ENCODE measurements around the gene PRKG1.

PRKG1 gene

DNA sequence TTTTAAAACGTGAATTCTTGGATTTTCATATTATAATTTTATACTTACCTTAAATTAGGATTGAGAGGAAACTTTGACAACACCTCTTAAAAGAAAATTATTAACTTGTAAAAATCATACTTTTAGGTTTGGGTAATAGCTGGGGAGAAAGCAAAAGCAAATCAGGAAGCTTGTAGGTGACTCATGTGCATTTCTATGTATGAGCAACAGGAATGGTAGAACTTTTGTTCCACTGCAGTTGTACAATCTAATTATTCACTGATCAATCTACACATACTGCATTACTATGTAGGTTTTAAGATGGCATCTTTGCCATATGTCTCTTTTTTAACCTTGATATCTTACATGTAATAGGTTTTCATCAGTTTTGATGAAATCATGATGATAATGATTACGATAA, 223.2 kb downstream of the PRKG1 start:
- H3K79me2 ChIP-seq (ENCODE audit: insufficient read depth, low read length): no peaks in the 10 kb centered on the region
- no peak overlapping the region for H3K9ac ChIP-seq (ENCODE audit: low read length)
- TF ChIP-seq EZH2phosphoT487 (conservative IDR thresholded peaks at IDR 0.05; ENCODE audit: low read length): no peak
- TF ChIP-seq, protein P1, sequence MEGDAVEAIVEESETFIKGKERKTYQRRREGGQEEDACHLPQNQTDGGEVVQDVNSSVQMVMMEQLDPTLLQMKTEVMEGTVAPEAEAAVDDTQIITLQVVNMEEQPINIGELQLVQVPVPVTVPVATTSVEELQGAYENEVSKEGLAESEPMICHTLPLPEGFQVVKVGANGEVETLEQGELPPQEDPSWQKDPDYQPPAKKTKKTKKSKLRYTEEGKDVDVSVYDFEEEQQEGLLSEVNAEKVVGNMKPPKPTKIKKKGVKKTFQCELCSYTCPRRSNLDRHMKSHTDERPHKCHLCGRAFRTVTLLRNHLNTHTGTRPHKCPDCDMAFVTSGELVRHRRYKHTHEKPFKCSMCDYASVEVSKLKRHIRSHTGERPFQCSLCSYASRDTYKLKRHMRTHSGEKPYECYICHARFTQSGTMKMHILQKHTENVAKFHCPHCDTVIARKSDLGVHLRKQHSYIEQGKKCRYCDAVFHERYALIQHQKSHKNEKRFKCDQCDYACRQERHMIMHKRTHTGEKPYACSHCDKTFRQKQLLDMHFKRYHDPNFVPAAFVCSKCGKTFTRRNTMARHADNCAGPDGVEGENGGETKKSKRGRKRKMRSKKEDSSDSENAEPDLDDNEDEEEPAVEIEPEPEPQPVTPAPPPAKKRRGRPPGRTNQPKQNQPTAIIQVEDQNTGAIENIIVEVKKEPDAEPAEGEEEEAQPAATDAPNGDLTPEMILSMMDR (IDR thresholded peaks at IDR 0.05; ENCODE audit: insufficient read depth, low read length, poor library complexity, severe bottlenecking): no peak
- no peaks in the 10 kb centered on the region for H3K9me2 ChIP-seq (replicated peaks; ENCODE audit: insufficient read depth, low read length)
- H3K27me3 ChIP-seq (ENCODE audit: low read length): no peaks in the 10 kb centered on the region
- no peak overlapping the region for H3K27ac ChIP-seq (ENCODE audit: low read depth, low read length)
- no peaks in the 10 kb centered on the region for H4K20me1 ChIP-seq (ENCODE audit: low read depth, low read length)
- H3K4me3 ChIP-seq (ENCODE audit: insufficient read depth, low read length, poor library complexity, severe bottlenecking): no peak overlapping the region
- no peak overlapping the region for H2AFZ ChIP-seq (ENCODE audit: low read depth, low read length, severe bottlenecking)
- H3K9me3 ChIP-seq (ENCODE audit: insufficient read depth, low read length): 0 out of 2 replicates have a peak, but pooled peaks cover 6% of the 10 kb centered on the region
- H3K36me3 ChIP-seq (ENCODE audit: low read length): no peaks in the 10 kb centered on the region
- H3F3A ChIP-seq (ENCODE audit: insufficient read depth): no peaks in the 10 kb centered on the region
- H3K4me2 ChIP-seq (ENCODE audit: low read depth, low read length, poor library complexity, severe bottlenecking): no peak overlapping the region

DNA sequence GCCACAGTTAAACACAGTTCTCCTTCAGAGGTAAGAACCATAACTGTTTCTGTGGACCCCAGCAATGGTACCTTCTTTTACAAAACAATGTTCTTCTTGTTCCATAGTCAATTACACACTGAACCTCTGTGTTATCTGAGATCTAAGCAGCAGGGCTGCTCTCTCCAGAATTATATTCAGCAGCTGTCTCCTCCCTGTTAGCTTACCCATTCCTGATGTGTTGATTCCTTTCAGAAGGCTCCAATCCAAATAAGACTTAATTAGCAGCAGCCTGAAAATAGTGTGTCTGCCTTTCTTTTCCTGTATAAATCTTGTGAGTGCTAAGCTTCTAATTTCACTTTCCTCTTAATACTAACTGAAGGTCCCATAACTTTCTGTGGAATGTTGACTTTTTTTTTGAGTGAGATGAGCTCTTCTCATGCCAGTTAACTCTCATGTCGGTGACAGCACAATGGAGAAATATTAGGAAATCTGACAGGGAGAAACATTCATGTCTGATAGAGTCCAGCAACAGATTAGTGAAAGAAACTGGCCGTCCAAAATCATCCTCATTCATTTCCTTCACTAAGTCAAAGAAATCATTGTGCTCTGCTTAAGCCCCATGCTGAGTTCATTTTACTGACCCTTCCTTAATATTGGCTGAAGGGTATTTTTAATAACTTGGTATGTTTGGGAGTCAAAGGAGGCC, 226.5 kb downstream of the PRKG1 start:
- H3K9me2 ChIP-seq (replicated peaks; ENCODE audit: insufficient read depth, low read length): no peaks in the 10 kb centered on the region
- no peaks in the 10 kb centered on the region for H3K9me3 ChIP-seq (ENCODE audit: insufficient read depth, low read length)

DNA sequence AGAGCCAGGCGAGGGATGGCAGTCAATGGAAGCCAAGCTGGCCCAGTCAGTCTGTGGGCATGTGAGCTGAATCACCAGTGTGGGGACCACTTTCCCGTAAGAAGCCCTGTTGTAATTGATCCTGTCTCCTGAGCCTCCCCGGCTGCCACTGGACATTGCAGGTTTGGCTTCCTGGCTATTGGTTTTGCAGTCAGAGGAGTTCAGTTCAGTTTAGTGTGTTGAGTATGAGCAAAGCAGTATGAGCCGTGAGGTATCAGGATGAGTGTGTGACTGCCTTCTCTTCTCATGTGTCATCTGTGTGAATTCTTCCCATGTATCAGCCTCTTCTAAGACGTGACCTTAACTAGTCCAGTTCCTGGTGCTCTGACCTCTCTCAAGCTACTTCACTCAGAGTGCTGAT, 227.4 kb downstream of the PRKG1 start:
- TF ChIP-seq, protein P1 (IDR thresholded peaks at IDR 0.05; ENCODE audit: insufficient read depth, low read length, poor library complexity, severe bottlenecking): no peak
- no peak for TF ChIP-seq EZH2phosphoT487 (conservative IDR thresholded peaks at IDR 0.05; ENCODE audit: low read length)
- Histone ChIP-seq H3K36me3 (ENCODE audit: low read length) (no peaks in the 10 kb centered on the region), H3K9me3 (ENCODE audit: insufficient read depth, low read length) (no peaks in the 10 kb centered on the region), H3K9me2 (replicated peaks; ENCODE audit: insufficient read depth, low read length) (no peaks in the 10 kb centered on the region), H3K27ac (ENCODE audit: low read depth, low read length) (no peak overlapping the region), H3F3A (ENCODE audit: insufficient read depth) (no peaks in the 10 kb centered on the region), H3K79me2 (ENCODE audit: insufficient read depth, low read length) (no peaks in the 10 kb centered on the region), H2AFZ (ENCODE audit: low read depth, low read length, severe bottlenecking) (no peak overlapping the region), H3K27me3 (ENCODE audit: low read length) (no peaks in the 10 kb centered on the region), H4K20me1 (ENCODE audit: low read depth, low read length) (no peaks in the 10 kb centered on the region), H3K4me2 (ENCODE audit: low read depth, low read length, poor library complexity, severe bottlenecking) (no peak overlapping the region), H3K4me3 (ENCODE audit: insufficient read depth, low read length, poor library complexity, severe bottlenecking) (no peak overlapping the region), H3K9ac (ENCODE audit: low read length) (no peak overlapping the region)

More for the DNA sequence above, 226.5 kb downstream of the PRKG1 start:
- H4K20me1 ChIP-seq (ENCODE audit: low read depth, low read length): no peaks in the 10 kb centered on the region
- no peaks in the 10 kb centered on the region for H3F3A ChIP-seq (ENCODE audit: insufficient read depth)
- TF ChIP-seq EZH2phosphoT487 (conservative IDR thresholded peaks at IDR 0.05; ENCODE audit: low read length): no peak
- TF ChIP-seq, protein P1 (IDR thresholded peaks at IDR 0.05; ENCODE audit: insufficient read depth, low read length, poor library complexity, severe bottlenecking): no peak
- H3K79me2 ChIP-seq (ENCODE audit: insufficient read depth, low read length): no peaks in the 10 kb centered on the region
- H3K36me3 ChIP-seq (ENCODE audit: low read length): no peaks in the 10 kb centered on the region
- no peak overlapping the region for H3K27ac ChIP-seq (ENCODE audit: low read depth, low read length)
- H3K27me3 ChIP-seq (ENCODE audit: low read length): no peaks in the 10 kb centered on the region
- no peak overlapping the region for H3K4me3 ChIP-seq (ENCODE audit: insufficient read depth, low read length, poor library complexity, severe bottlenecking)
- no peak overlapping the region for H3K4me2 ChIP-seq (ENCODE audit: low read depth, low read length, poor library complexity, severe bottlenecking)
- no peak overlapping the region for H2AFZ ChIP-seq (ENCODE audit: low read depth, low read length, severe bottlenecking)
- H3K9ac ChIP-seq (ENCODE audit: low read length): no peak overlapping the region
